C4-2B (cell line): Measurements from ENCODE around the gene WDFY2.

Experiments used
- H3K27ac ChIP-seq: fragments of 450-650 bp; 2 replicates; pipeline ENCODE4 v1.5.1; 2017
- ZFX ChIP-seq: fragments of 450-650 bp; IDR thresholded peaks from 2 replicates; pipeline ENCODE4 v1.6.1; 2017
- TF ChIP-seq, protein P1 (sequence below): fragments of 450-650 bp; conservative IDR thresholded peaks from 2 replicates; pipeline ENCODE4 v1.5.1; 2017; ENCODE audit warnings: mild to moderate bottlenecking

WDFY2 gene

DNA sequence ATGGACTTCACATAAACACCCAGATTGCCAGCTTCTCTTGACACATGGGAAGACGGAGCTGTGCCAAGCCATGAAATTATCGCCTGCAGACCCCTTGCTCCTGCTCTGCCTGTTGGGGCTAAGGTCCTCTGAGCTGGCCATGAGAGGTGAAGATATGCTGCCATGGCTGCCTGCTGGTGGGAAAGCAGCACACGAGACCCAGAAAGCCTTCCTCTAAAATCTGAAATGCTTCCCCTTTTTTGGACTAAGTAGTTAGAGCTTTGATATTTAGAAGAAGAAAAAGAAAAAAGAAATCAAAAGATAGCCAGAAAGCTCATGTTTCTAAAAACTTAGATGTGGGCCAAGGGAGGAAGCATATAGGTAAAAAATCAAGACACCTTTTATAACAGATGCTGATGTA is 11.2 kb downstream of the WDFY2 start:
- H3K27ac ChIP-seq, result no peak overlapping the region
- TF ChIP-seq, protein P1, sequence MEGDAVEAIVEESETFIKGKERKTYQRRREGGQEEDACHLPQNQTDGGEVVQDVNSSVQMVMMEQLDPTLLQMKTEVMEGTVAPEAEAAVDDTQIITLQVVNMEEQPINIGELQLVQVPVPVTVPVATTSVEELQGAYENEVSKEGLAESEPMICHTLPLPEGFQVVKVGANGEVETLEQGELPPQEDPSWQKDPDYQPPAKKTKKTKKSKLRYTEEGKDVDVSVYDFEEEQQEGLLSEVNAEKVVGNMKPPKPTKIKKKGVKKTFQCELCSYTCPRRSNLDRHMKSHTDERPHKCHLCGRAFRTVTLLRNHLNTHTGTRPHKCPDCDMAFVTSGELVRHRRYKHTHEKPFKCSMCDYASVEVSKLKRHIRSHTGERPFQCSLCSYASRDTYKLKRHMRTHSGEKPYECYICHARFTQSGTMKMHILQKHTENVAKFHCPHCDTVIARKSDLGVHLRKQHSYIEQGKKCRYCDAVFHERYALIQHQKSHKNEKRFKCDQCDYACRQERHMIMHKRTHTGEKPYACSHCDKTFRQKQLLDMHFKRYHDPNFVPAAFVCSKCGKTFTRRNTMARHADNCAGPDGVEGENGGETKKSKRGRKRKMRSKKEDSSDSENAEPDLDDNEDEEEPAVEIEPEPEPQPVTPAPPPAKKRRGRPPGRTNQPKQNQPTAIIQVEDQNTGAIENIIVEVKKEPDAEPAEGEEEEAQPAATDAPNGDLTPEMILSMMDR, result no peak
- no peak for TF ChIP-seq ZFX

GRCh38 chr13:51596541-51596940 is 12.3 kb downstream of the WDFY2 start:
- no peak overlapping the region for H3K27ac ChIP-seq
- no peak for TF ChIP-seq ZFX
- TF ChIP-seq, protein P1, result no peak

- H3K27ac ChIP-seq, result no peak overlapping the region
- no peak for TF ChIP-seq ZFX
- TF ChIP-seq, protein P1, result no peak; the same call in 1 of the 2 replicates
These were observed 15.3 kb downstream of the WDFY2 start for GRCh38 chr13:51599444-51600176.

GRCh38 chr13:51600703-51601102 is 16.4 kb downstream of the WDFY2 start:
- H3K27ac ChIP-seq, result no peak overlapping the region
- TF ChIP-seq ZFX, result no peak
- TF ChIP-seq, protein P1, result no peak

DNA sequence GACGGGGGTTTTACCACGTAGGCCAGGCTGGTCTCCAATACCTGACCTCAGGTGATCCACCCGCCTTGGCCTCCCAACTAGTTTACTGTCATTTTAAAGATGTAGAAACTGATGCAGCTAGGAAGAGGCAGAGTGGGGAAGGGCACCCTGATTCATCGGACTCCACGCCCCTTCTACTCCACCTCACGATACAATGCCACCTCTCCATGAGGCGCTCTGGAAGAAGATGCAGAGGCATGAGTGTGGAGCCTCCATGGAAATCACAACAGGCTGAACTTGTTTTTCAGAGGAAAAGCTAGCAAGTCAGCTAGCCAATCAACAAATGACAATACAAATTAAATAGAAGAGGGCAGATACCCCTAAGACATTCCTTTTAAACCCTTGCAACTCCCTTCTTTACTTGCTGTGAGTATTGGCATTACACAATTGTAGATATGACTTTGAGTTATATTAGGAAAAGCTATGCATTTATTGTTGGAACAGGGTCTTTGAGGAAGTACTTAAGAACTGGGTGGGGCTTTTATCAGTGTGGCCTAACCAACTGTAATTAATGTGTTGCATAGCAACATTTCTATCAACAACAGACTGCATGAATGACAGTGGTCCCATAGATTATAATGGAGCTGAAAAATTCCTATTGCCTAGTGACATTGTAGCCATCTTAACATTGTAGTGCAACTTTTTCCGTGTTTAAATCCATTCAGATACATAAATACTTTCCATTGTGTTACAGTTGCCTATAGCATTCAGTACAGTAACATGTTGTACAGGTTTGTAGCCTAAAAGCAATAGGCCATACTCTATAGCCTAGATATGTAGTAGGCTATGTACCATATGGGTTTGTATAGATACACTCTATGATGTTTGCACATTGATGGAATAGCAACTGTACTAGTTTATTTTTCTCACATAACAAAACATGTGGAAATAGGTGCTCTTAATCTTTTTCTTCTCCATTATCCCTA is 17.6 kb downstream of the WDFY2 start:
- H3K27ac ChIP-seq, result no peak overlapping the region

DNA sequence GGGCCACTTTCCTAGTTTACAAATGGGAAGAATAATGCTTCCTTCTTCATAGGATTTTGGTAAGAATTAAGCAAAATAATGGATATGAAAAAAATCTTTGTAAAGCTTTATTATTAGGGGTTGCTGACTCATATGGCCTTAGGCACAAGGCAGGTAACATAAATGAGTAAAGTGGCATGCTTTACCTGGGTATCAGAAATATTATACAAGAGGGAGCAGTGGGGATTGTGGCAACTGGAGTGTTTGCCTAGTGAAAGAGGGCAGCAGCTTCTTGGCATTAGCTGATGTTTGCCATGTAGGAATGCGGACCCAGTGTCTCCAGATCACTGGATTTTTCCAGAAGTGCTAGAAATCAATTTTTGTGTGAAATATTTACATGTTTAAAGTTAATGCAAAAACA is 19.5 kb downstream of the WDFY2 start:
- H3K27ac ChIP-seq, result no peak overlapping the region
- no peak for TF ChIP-seq ZFX
- TF ChIP-seq, protein P1, result no peak

More for the DNA sequence above, 17.6 kb downstream of the WDFY2 start:
- TF ChIP-seq ZFX, result no peak
- TF ChIP-seq, protein P1, result no peak

GRCh38 chr13:51605698-51606097 is 21.4 kb downstream of the WDFY2 start:
- no peak overlapping the region for H3K27ac ChIP-seq
- TF ChIP-seq, protein P1, result no peak
- TF ChIP-seq ZFX, result no peak
